Vagina (tissue), 2 donors: ENCODE results near the gene C3orf33. TPM values are rescaled to one million over a fixed set of nuclear protein-coding genes. Genes with fewer than 3 reads are reported as not detected.
"Not testable (repeated sequence)": the region's sequence is repeated elsewhere in the genome, so short reads cannot be mapped to it uniquely, and the experiment has no call there.

Experiments
- DNase-seq, 2 donors: peaks; one replicate each; pipeline ENCODE4 v3.0.0-alpha.2; 2017; ENCODE audit errors: extremely low spot score in 2 of 2
- H3K27ac ChIP-seq: fragments of 200-600 bp; sonication (generic); one replicate; pipeline ENCODE4 v1.5.1; 2019
- H3K27me3 ChIP-seq: fragments of 200-600 bp; sonication (generic); one replicate; pipeline ENCODE4 v1.5.1; 2019
- H3K36me3 ChIP-seq, 2 donors: fragments of 200-600 bp; sonication (generic); one replicate each; pipeline ENCODE4 v1.5.1; 2017 to 2019
- H3K4me1 ChIP-seq: fragments of 200-600 bp; sonication (generic); one replicate; pipeline ENCODE4 v1.5.1; 2019
- H3K4me3 ChIP-seq, 2 donors: fragments of 200-600 bp; sonication (generic); 1 replicate in 1 of 2; 2 replicates in 1 of 2; pipeline ENCODE4 v1.5.1; 2016 to 2019
- H3K9me3 ChIP-seq: fragments of 200-600 bp; sonication (generic); one replicate; pipeline ENCODE4 v1.5.1; 2019
- CTCF ChIP-seq, 3 experiments: fragments of 450-650 bp in 2 of 3; fragments of 200-600 bp in 1 of 3; sonication (generic) in 1 of 3; IDR thresholded peaks; one replicate each; pipeline ENCODE4 v1.5.1; 2017 to 2019; ENCODE audit warnings: antibody characterized with exemption in 3 of 3, mild to moderate bottlenecking in 2 of 3, moderate library complexity in 2 of 3
- POLR2A ChIP-seq, 2 donors: fragments of 450-650 bp; IDR thresholded peaks; one replicate each; pipeline ENCODE4 v1.6.1; 2017; ENCODE audit warnings: antibody characterized with exemption in 2 of 2, mild to moderate bottlenecking in 2 of 2, moderate library complexity in 2 of 2
- POLR2AphosphoS5 ChIP-seq, 2 donors: sonication (generic); formaldehyde crosslinking; IDR thresholded peaks; one replicate each; pipeline ENCODE4 v1.9.0; 2017; ENCODE audit warnings: antibody characterized with exemption in 2 of 2, mild to moderate bottlenecking in 2 of 2, low read depth in 1 of 2; ENCODE audit not compliant: insufficient read depth in 1 of 2
- intact Hi-C: fragments of 100-400 bp; cut with DNase I; formaldehyde crosslinking; loops from one replicate; pipeline ENCODE4 v1.15.1; 2023
- total RNA-seq: library from RNA; depleted of rRNA; stranded (reverse); fragments of >200 nt; gene quantifications from one replicate; pipeline ENCODE4 v1.2.3, GENCODE V29; 2016

The C3orf33 gene
- total RNA-seq, 1 donor from 2014 or later: 1.7 TPM

GRCh38 chr3:155847993-155848392, 41.9 kb upstream of the C3orf33 start:
- intact Hi-C loops: no loop called here
- Histone ChIP-seq H3K4me1 (peaks cover 72% of the 10 kb centered on the region), H3K27ac (no peak overlapping the region), H3K9me3 (no peaks in the 10 kb centered on the region), H3K4me3 (no peak overlapping the region), H3K27me3 (no peaks in the 10 kb centered on the region), H3K36me3 (peaks cover 0 to 4% of the 10 kb centered on the region in 2 donors)
- TF ChIP-seq CTCF (IDR thresholded peaks at IDR 0.05): no peak
- TF ChIP-seq POLR2A (IDR thresholded peaks at IDR 0.05): no peak
- no peak for TF ChIP-seq POLR2AphosphoS5 (IDR thresholded peaks at IDR 0.05; ENCODE audit: insufficient read depth in 1 of 2, low read depth in 1 of 2)
- no peak for DNase-seq

- Histone ChIP-seq H3K9me3 (no peaks in the 10 kb centered on the region), H3K4me3 (no peak overlapping the region), H3K27me3 (no peaks in the 10 kb centered on the region), H3K36me3 (peaks cover 0 to 4% of the 10 kb centered on the region in 2 donors), H3K4me1 (peaks cover 54% of the 10 kb centered on the region), H3K27ac (no peak overlapping the region)
- DNase-seq: no peak
- intact Hi-C loops: no loop called here
- no peak for TF ChIP-seq CTCF (IDR thresholded peaks at IDR 0.05)
- no peak for TF ChIP-seq POLR2AphosphoS5 (IDR thresholded peaks at IDR 0.05; ENCODE audit: insufficient read depth in 1 of 2, low read depth in 1 of 2)
- no peak for TF ChIP-seq POLR2A (IDR thresholded peaks at IDR 0.05)
Measured at GRCh38 chr3:155846119-155846518, 40.0 kb upstream of the C3orf33 start.

- no peak overlapping the region for H3K27ac ChIP-seq
- TF ChIP-seq CTCF (IDR thresholded peaks at IDR 0.05): no peak
- TF ChIP-seq POLR2AphosphoS5 (IDR thresholded peaks at IDR 0.05; ENCODE audit: insufficient read depth in 1 of 2, low read depth in 1 of 2): no peak
- no peak for TF ChIP-seq POLR2A (IDR thresholded peaks at IDR 0.05)
- no peaks in the 10 kb centered on the region for H3K27me3 ChIP-seq
- H3K4me3 ChIP-seq: no peak overlapping the region
- no peaks in the 10 kb centered on the region for H3K9me3 ChIP-seq
- no peak for DNase-seq
- H3K4me1 ChIP-seq: peaks cover 35% of the 10 kb centered on the region
- intact Hi-C loops: no loop called here
- H3K36me3 ChIP-seq: peaks cover 0 to 10% of the 10 kb centered on the region in 2 donors
Measured at GRCh38 chr3:155843569-155843968, 37.5 kb upstream of the C3orf33 start.

GRCh38 chr3:155835341-155836071, 29.4 kb upstream of the C3orf33 start:
- Histone ChIP-seq H3K4me1 (no peaks in the 10 kb centered on the region), H3K4me3 (no peak overlapping the region), H3K36me3 (peaks cover 0 to 10% of the 10 kb centered on the region in 2 donors), H3K27ac (no peak overlapping the region), H3K27me3 (no peaks in the 10 kb centered on the region), H3K9me3 (no peaks in the 10 kb centered on the region)
- TF ChIP-seq CTCF (IDR thresholded peaks at IDR 0.05) (no peak), POLR2AphosphoS5 (IDR thresholded peaks at IDR 0.05; ENCODE audit: insufficient read depth in 1 of 2, low read depth in 1 of 2) (no peak), POLR2A (IDR thresholded peaks at IDR 0.05) (no peak)
- no peak for DNase-seq
- intact Hi-C loops: no loop called here

- H3K27ac ChIP-seq, DNase-seq, H3K4me3 ChIP-seq, H3K4me1 ChIP-seq, H3K27me3 ChIP-seq, intact Hi-C loops, H3K9me3 ChIP-seq, H3K36me3 ChIP-seq: not testable (repeated sequence)
Measured at GRCh38 chr3:155828490-155829098, 22.5 kb upstream of the C3orf33 start.
